Left renal cortex interstitium (tissue), 4 donors: ENCODE results near the gene EDARADD. TPM values are rescaled to one million over a fixed set of nuclear protein-coding genes. Genes with fewer than 3 reads are reported as not detected.

Experiments used
- DNase-seq, 4 donors: peaks; one replicate each; pipeline ENCODE4 v3.0.0-alpha.2; 2013; ENCODE audit warnings: low read depth in 4 of 4, low spot score in 2 of 4, missing footprints in 1 of 4
- polyA plus RNA-seq, 4 donors: library from polyadenylated mRNA; unstranded; fragments of 120-200 nt; gene quantifications; one replicate each; pipeline ENCODE4 v1.2.1, GENCODE V29; 2013; ENCODE audit not compliant: insufficient read length in 4 of 4

EDARADD gene
- polyA plus RNA-seq, 4 donors, result 5.9 to 7.5 (median 7.2) TPM

DNA sequence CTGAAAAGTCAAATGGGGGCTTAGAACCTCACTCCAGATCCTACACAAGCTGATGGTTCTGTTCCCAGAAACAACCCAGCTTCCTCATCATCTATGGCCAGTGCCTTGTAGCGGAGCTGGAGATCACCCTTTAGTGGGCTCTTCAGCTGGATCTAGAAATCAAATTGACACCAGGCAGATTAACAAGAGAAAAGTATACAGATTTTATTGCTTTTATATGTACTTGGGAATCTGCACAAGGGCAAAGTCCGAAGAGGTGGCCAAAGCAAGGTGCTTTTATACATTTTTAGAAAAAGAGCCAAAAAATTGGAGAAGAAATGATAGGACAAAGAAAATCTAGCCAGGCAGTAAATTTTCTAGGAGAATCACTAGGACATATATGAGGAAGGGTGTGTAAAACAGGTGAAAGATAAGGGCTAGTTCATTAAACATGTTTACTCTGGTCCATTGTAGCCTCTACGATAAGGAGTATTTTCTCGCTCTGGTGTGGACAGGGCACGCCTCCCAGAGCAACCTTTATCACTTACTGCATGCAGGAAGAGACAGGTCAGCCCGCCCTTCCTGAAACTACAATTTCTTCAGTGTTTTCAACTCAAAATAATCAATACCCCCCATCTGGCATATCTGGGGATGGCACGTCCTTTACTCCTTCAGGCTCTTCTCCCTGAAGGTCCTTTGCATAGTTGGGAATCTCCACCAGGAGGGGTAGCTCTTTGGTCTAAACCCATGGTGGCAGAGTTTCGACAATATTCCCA is 115.7 kb downstream of the EDARADD start:
- no peak for DNase-seq

- DNase-seq, result no peak
Measured at GRCh38 chr1:236511735-236512418, 117.8 kb downstream of the EDARADD start.

GRCh38 chr1:236514703-236515442 is 120.8 kb downstream of the EDARADD start:
- no peak for DNase-seq

GRCh38 chr1:236515443-236515958 is 121.4 kb downstream of the EDARADD start:
- DNase-seq, result no peak

- DNase-seq, result peak in 1 of 4 donors; percentile 44
Measured at GRCh38 chr1:236516929-236517704, 123.0 kb downstream of the EDARADD start.

DNA sequence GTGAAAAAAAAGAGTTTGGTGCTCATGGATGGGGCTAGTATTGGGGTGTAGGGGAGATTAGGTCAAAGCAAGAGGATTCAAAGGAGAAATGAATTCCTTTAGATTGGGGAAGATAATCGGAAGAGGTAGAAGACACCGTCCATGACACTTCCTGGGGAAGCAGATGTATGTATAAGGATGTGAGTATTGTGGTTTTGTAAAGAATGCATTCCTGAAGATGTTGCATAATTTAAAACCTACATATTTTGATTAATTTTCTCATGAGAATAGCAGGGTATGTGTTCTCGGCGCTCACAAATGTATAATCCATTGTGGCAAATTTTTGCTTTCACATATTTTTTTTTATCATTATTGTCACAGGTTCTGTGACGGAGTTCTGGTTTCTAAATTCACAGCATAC is 124.2 kb downstream of the EDARADD start:
- DNase-seq, result no peak

- DNase-seq, result no peak
Measured at GRCh38 chr1:236520445-236521005, 126.4 kb downstream of the EDARADD start.

DNA sequence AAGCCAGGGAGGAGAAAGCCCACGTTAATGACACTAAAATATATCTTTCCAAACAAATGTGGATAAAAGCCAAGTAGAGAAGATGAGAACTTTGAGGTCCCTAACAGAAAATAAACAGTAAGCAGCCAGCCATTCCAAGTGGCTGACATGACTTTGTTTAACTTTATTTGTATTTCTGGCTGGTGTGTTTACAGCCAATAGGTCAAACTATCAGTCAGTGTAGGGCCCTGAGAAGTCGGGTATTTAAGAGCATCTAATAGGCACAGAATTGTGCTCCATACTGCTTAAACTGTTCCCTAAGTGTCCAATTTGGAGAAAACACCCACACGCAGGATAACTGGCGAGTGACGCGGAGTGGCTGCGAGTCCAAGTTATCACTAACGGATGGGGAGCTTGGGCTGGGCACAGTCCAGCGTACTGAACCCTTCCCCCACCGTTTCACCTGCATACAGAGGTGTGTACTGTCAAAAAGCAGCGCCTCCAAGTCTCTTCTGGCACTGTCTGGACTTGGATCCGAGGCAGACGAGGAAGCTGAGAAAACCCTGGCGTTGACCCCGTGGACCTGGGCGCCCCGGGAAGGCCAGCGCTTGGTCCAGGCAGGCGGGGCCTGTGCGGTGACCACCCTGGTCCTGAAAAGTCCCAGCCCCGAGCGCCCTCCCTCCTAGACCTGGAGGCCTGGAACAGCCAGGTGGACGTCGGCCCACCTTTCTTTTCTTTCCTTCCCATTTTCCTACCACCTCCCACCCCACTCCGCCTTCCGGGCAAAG is 129.0 kb downstream of the EDARADD start:
- peak in 2 of 4 donors; percentile 19 to 34 for DNase-seq

DNA sequence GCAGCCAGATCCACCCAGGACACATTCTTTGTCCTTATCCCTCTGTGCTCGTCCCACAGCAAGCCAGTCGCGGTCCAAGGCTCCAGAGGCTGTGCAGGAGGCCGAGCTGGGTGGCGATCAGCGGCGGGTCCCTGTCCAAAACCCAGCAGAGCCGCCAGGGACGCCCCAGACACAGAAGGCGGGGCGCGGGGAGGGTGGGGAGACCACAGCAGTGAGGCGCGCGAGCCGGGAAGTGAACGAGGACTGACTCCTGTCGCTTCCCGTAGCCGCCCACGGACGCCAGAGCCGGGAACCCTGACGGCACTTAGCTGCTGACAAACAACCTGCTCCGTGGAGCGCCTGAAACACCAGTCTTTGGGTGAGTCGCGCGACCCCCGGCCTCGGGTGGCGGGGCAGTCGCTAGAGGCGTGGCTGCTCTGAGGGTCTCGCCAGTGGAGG is 129.6 kb downstream of the EDARADD start, which contains the start of gene LGALS8:
Gene LGALS8, plus strand, starts transcription at position 279 of the 438 bp plus-strand sequence. CDS start 2,089 bp downstream, outside the sequence.
- peak in 3 of 4 donors; percentile 55 to 74 (median 69) for DNase-seq

GRCh38 chr1:236524142-236524894 is 130.2 kb downstream of the EDARADD start:
- DNase-seq, result peak in 3 of 4 donors; percentile 45 to 62 (median 53)

DNA sequence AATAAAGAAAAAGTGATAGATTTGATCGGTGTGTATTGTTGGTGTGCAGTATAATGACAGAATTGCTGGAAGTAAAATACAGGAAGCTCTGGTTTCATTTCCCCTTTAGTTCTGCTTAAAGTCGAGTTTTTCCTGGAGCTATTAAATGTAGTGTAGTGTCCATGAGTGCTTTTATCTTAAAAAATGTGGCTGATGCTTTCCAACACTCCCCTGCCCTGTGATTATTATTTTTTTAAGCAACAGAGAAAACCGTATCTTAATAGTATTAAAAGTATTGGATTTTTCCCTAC is 130.8 kb downstream of the EDARADD start:
- no peak for DNase-seq

DNA sequence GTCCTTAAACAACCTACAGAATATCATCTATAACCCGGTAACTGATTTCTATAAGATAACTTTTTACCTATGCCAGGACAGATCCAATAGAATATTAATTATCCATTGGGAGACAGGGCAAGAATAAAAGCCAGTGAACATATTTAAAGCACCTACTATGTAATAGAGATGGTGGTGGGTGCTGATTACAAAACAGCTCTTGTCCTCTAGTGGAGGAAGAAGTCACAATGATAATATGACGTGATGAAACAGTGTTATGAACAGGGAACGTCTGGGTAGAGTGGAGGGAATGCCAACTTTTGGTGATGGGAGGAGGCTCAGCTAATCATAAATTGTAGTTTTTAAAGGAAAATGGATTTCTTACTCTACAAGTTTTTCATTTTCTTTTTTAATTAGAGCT is 132.0 kb downstream of the EDARADD start:
- DNase-seq, result no peak

DNA sequence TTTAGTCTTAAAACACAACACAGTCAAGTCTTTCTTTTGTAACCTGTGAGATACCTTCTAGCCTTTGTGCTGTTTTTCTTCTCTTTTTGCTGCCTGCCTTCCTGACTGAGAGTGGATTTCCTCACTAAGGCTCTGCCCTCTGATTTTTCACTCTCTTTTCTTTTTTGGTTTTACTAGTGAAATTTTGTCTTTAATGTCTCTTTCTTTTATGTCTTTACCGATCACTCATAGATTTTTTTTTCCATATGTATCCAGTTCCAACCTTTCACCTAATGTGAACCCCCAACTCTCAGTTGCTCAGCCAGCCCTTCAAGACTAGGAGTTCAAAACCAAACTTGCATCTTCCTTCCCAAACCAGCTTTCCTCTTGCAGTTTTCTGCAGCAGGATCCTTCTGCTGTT is 136.2 kb downstream of the EDARADD start:
- DNase-seq, result no peak

DNA sequence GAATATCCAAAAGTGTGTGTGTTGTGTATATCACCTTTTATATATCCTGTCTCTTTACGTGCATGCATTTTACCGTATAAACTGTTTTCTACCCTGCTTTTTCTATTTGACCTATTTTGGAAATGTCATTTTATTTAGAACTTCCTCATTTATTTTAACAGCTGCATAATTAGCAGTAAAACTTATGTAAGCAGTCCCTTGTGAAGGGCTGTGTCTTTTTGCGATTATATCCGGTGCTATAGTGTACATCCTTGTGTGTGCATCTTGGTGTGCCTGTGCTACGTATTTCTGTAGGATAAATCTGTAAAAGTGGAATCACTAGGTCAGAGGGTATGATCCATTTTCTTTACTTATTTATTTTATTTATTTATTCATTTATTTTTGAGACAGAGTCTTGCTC is 136.9 kb downstream of the EDARADD start:
- no peak for DNase-seq

DNA sequence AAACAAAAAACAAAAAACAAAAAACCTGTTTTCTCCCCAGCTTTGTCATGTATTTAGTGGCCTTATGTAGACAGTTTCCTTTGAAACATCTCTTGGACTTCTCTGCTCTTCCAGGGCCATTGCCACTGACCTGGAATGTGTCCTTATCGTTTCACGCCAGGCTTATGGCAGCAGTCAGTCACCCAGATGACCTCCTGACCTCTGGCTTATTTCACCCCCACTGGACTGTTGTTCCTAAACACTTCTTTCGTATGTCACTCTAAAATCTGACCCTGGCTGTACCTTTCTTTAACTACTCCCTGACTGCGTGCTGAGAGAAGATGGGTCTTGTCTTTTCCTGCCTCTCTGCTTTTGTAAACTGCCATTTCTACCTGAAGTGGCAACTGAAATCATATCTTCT is 138.8 kb downstream of the EDARADD start:
- no peak for DNase-seq

DNA sequence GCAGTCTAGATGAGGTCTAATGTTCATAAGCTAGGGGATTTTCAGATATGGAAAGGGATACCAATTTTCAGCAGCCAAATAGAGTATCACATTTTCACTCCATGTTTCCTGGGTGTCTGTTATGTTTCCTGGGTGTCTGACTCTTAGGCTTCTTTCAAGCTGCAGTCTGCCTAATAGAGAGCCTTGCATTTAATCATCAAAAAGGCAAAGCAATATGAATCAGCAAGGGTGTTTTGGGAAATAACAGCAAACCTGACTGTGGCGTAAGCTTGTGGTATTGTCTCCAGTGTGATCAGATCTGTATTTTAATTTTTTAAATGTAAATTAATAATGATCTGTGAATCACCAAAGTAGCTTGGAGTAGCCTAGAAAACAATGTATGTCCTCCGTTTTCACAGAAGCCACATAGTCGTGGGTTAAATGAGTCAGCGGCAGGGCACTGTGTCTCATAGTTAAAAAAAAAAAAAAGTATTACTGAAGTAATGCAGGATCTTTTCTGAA is 140.1 kb downstream of the EDARADD start:
- DNase-seq, result no peak
